Activated CD8-positive, alpha-beta memory T cell treated with anti-CD3 and anti-CD28 coated beads, Interleukin-2, amount 50 U/mL, for 1 hour (primary cell): Measurements from ENCODE around the gene TCP1.
"Not testable (repeated sequence)": the region's sequence is repeated elsewhere in the genome, so short reads cannot be mapped to it uniquely, and the experiment has no call there.

Experiments used
- DNase-seq: peaks from one replicate; pipeline ENCODE4 v3.0.0-alpha.2; 2020; ENCODE audit errors: extremely low read depth

The TCP1 gene

DNA sequence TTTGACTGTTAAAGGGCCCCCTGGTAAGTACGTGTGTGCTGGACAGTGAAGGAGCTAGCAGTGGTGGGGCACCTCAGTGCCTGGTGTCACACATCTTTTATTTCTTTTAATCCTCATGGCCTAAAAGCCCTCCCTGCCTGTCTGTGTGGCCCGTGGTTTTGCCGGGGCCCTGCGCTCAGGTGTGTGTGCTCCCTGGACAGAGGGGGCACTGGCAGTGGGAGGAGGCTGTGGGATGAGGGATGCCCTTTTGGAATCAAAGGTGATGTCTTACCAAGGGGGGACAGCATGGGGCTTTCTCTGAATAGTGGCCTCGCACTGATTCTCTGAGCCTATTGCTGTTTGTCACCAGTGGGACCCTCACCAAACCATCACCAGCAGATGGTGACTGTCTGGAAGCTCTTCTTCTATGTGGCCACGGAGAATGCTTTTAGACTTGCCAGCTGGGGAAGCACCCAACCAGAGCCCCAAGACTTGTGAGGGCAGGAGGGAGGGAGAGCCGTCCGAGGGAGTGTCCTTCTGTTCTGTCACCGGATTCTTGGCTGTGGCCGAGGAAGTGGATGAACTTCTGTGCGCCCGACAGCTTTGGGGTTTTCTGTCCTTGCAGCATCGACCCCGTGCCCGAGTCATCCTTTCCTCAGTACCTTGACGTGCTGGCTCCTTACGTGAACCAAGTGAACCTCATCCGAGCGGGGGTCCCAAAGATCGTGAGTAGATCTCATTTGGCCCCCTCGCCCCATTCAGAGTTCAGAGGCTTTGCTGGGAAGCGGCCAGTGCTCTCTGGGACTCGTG, 28.7 kb upstream of the TCP1 start:
- DNase-seq, result no peak

DNA sequence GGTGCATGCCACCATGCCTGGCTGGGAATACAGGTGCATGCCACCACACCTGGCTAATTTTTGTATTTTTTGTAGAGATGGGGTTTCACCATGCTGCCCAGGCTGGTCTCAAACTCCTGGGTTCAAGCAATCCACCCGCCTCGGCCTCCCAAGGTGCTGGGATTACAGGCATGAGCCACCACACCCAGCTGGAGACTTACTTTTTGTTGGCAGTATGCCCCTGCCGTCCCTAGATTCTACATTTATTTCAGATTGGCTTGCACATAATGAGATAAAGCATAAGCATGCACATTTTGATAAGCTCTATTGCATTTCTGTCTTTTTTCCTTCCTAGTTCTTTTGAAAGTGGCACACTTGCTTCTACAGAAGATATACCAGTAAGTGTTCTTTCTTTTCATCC, 27.4 kb upstream of the TCP1 start:
- not testable (repeated sequence) for DNase-seq

- no peak for DNase-seq
Observed at GRCh38 chr6:159815410-159815809, 26.0 kb upstream of the TCP1 start.

GRCh38 chr6:159813781-159814180, 24.4 kb upstream of the TCP1 start:
- no peak for DNase-seq

GRCh38 chr6:159809149-159809548, 19.7 kb upstream of the TCP1 start:
- DNase-seq, result no peak

- no peak for DNase-seq
Observed at GRCh38 chr6:159808647-159809046, 19.2 kb upstream of the TCP1 start.

- no peak for DNase-seq
Observed at GRCh38 chr6:159807150-159807858, 17.9 kb upstream of the TCP1 start.

DNA sequence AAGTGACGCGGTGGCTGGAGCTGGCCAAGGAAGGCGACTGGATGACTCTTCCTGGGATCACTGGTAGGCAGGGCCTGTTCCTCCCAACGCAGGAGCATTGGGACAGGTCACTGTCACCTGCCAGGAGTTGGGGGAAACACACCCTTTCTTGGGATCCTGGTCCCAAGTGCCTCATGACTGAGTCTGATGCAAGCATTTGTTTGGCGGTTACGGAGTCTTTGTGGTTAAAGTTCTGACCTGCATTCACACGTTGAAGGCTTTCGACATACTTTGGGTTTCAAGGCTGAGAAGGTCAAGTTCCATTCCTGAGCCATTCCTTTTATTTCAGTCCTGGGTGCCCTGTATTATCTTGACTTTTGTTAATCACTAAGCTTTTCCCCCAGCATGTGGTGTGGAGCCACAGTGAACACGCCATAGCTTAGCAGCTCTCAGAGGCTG, 16.6 kb upstream of the TCP1 start:
- no peak for DNase-seq

DNA sequence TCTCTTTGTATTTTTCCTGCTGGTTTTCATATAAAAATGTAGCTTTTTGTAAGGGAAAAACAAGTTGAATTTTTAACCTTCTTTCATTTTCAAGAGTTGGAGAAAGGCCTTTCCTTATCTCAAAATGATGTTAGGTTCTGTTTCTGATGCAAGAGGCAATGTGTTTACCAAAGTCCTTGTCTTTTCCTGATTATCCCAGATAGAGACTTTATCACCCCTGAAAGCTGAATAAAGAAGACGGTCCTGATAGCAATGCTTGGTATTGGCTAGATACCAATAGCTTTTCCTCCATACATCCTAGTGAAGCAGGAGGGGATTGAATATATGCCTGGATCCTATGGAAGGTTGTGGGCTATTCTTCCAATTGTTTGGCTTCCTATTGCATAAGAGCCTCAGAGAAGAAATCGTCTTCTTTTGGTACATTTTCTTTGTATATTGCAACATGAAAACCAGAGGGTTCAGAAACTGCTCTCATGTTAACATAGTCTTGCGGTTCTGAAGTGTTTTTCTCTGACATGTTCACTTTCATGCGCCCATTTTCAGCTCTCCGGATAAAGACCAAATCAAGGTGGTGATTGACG, 16.1 kb upstream of the TCP1 start:
- DNase-seq, result no peak

- DNase-seq, result no peak
Observed at GRCh38 chr6:159804504-159804903, 15.1 kb upstream of the TCP1 start.

DNA sequence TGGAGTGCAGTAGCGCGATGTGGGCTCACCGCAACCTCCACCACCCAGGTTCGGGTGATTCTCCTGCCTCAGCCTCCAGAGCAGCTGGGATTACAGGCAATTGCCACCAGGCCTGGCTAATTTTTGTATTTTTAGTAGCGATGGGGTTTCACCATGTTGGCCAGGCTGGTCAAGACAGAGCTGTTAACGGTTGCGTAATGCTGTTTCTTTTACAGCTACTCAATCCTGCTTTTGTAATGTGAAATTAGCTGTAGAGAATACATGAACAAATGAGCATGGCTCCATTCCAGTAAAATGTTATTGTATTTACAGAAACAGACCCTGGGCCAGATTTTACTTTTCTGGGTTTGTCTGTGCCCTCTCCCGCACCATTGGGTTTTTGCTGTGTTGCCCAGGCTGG, 12.5 kb upstream of the TCP1 start:
- no peak for DNase-seq

DNA sequence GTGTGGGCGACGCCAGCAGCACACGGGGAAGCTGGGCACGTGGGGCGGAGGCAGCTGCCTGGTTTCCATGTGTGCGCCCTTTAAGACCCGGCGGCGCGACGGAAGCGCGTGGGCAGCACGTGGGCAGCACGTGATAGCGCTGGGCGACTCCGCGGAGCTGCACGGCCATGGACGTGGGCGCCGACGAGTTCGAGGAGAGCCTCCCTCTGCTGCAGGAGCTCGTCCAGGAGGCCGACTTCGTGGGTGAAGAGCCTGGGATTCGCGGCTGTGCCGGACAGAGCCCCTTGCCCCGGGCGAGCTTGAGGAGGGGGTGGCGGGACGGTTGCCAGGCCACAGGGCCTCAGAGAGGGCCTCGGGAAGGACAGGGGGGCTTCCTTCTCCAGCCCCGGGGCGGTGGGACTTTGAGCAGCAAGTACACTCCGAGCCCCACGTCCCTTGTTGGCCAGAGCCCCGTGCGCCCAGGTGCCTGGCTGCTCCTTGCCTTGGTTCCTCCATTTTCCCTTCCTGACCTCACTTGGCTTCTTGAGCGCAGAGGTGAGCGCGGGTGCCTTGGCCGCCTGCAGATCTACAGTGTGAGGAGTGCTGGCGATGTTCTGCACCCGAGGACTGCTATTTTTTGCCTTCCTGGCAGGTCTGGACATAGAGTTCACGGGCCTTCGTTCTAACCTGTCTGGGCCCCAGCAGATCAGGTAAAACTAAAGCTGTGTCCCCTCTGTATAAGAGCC, 10.9 kb upstream of the TCP1 start, which contains the start of gene PNLDC1:
TSS of gene PNLDC1 (plus strand) at position 136 of the 725 bp plus-strand sequence. CDS start at position 168, 32 bp downstream.
- no peak for DNase-seq

GRCh38 chr6:159797554-159797953, 8.2 kb upstream of the TCP1 start:
- no peak for DNase-seq

GRCh38 chr6:159794976-159795375, 5.6 kb upstream of the TCP1 start:
- DNase-seq, result not testable (repeated sequence)

- DNase-seq, result no peak
Observed at GRCh38 chr6:159790956-159791598, 1.7 kb upstream of the TCP1 start.

- DNase-seq, result peak; percentile 72
Observed at GRCh38 chr6:159790149-159790955, 950 bp upstream of the TCP1 start, which contains the start of gene MRPL18. Gene MRPL18, plus strand, starts transcription at chr6:159790467. Its CDS starts 121 bp downstream, at chr6:159790588.

GRCh38 chr6:159788753-159789376, 537 bp downstream of the TCP1 start:
- no peak for DNase-seq

DNA sequence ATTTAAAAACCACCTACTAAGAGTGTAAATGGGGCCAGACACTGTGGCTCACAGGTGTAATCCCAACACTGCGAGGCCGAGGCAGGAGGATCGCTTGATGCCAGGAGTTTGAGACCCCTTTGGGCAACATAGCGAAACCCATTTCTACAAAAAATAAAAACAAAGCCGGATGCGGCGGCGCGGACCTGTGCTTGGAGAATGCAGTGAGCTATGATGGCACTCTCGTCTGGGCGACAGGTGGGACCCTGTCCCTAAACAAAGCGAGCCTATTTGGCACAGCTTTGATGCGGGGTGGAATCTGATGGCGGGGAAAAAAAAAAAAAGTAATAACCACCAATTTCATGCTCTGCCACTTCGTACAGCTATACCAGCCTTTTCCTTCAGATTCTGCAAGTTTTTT, 1.1 kb downstream of the TCP1 start:
- DNase-seq, result no peak

DNA sequence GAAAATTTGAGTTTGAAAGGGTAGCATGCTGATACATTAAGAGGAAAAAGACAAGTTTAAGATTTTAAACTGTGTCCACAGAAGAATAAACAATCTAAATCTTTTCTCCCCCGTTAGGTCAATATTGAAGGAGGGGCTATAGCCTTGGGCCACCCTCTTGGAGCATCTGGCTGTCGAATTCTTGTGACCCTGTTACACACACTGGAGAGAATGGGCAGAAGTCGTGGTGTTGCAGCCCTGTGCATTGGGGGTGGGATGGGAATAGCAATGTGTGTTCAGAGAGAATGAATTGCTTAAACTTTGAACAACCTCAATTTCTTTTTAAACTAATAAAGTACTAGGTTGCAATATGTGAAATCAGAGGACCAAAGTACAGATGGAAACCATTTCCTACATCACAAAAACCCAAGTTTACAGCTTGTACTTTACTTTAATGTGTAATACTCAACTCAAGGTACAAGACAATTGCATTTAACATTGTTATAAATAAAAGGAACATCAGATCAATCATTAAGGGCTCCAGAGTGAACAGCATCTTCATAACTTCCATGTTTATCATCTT, 10.8 kb downstream of the TCP1 start:
- DNase-seq, result no peak

GRCh38 chr6:159778131-159778530, 11.3 kb downstream of the TCP1 start:
- DNase-seq, result no peak
